GM18951 (cell line): ENCODE data around the gene SLC24A5.

ENCODE experiments used
- POLR2A ChIP-seq: IDR thresholded peaks from 4 replicates; pipeline ENCODE4 v1.6.1; 2011; ENCODE audit warnings: mild to moderate bottlenecking; ENCODE audit not compliant: insufficient read length, insufficient read depth; ENCODE audit errors: extremely low read depth
- in situ Hi-C: fragments of 300-500 bp; cut with MboI; formaldehyde crosslinking; loops from one replicate; pipeline ENCODE4 v1.12.0; 2022; ENCODE audit warnings: low sequenced_read_pairs, mixed read lengths, inconsistent platforms; ENCODE audit not compliant: unreplicated experiment

SLC24A5 gene

DNA sequence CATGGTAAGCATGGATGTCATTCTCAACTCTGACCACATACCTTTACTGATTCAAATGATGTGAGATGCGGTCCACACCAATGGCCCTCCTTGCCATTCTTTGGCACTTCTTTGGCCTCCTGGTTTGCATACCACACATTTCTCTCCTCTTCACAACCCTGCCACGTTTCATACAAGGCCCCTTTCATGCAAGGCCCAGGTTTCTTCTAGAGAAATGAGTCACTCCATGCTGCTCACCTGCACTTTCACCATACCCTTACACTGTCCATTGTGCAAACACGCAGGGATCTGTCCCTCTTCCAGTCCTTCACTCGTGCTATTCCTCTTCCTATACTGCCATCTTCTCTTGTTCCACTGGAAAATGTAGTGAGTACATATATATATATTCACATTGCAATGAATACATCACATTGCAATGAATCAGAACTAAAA, 24.4 kb upstream of the SLC24A5 start:
- no peak for TF ChIP-seq POLR2A
- in situ Hi-C loops, result no loop called here

GRCh38 chr15:48096813-48097212, 24.0 kb upstream of the SLC24A5 start:
- TF ChIP-seq POLR2A, result no peak
- in situ Hi-C loops, result no loop called here

- TF ChIP-seq POLR2A, result no peak
- in situ Hi-C loops, result no loop called here
These were observed 23.5 kb upstream of the SLC24A5 start for GRCh38 chr15:48097264-48097663.

GRCh38 chr15:48101376-48101961, 19.3 kb upstream of the SLC24A5 start:
- in situ Hi-C loops, result no loop called here
- no peak for TF ChIP-seq POLR2A

DNA sequence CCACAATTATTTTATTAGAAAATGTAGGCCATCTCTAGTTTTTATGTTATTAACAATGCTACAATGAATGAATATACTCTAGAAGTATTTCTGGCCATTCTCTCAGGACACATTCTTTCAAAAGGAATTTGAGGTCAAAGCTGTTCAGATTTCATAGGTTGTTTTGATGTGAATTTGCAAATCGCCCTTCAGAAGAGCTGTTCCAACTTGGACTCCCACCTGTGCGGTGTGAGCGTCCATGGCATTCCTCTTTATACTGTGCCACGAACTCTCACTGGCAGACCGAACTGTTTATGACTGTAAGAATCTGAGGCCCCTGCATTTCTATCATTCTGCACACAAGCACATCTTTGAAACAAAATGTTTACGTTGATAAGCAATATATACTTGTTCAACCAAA, 18.6 kb upstream of the SLC24A5 start:
- no peak for TF ChIP-seq POLR2A
- in situ Hi-C loops, result no loop called here

DNA sequence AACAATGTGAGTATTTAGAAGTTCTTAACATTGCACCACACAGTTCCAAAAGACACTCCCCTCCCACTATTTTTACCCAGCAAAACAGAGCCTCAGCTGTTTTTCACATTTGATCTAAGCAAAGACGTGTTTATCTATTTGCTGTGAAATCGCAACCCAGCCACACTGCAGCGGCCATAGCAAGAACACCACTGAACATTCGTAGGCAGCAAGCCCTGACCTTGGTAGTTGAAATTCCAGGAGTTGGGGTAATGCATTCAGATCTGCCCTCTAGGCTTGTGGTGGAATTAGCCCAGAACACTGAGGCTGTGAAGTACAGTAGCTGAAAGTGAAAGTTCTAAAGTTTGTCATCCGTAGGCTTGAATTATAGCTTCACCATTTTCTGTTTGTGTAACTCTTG, 17.1 kb upstream of the SLC24A5 start:
- no peak for TF ChIP-seq POLR2A
- in situ Hi-C loops, result no loop called here

- in situ Hi-C loops, result no loop called here
- TF ChIP-seq POLR2A, result no peak
These were observed 14.9 kb upstream of the SLC24A5 start for GRCh38 chr15:48105936-48106335.

- in situ Hi-C loops, result no loop called here
- no peak for TF ChIP-seq POLR2A
These were observed 11.6 kb upstream of the SLC24A5 start for GRCh38 chr15:48109212-48109611.

GRCh38 chr15:48109856-48110531, 10.8 kb upstream of the SLC24A5 start:
- in situ Hi-C loops, result no loop called here
- TF ChIP-seq POLR2A, result no peak

DNA sequence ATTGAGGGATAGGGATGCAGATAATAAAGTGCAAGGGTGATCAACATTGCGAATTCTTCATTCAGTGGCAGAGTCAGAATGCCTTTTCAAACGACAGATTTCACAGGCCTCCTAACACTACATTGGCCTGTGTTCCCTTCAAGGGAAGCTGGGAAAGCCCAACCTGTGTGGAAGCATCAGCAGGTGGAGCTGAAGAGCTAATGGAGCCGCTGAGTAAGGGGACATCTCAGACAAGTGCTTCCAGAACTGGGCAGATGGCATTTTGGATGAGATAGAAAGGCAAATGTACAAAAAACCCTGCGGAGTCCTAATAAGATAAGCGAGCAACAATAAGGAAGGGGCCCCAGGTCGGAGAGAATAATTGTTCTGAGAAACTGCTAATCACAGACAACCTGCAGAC, 8.5 kb upstream of the SLC24A5 start:
- no peak for TF ChIP-seq POLR2A
- in situ Hi-C loops, result no loop called here

DNA sequence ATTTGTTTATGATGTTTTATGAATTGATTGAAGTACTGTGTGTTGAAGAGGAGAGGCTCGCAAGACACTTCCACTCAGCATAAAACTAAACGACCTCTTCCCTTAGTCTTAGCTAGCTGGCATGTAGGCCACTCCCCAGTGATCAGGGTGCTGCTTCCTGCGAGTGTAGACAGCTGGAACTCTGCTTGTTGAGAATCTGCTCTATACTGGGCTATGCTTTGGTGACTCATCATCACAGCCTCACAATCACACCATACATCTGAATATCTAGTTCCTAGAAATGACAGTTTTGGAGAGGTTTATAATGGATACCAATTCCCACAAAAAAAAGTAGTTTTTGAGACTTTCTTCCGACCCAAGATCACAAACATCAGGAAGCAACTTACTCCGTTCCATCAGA, 1.5 kb upstream of the SLC24A5 start:
- in situ Hi-C loops, result no loop called here

DNA sequence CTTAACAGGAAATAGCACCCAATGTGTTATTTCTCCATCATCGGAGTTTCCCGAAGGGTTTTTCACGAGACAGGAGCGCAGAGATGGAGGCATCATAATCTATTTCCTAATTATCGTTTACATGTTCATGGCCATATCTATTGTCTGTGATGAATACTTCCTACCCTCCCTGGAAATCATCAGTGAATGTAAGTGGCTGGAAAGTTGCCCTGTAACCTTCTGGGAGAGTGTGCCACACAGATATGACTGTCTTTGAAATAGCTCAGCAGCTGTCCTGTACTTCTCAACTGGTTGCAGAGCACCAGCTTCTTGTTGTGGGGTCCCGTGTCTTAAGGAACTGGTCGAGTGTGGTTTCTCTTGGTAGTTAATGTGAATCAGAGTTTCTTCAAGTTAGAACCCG, 1.1 kb downstream of the SLC24A5 start:
- no peak for TF ChIP-seq POLR2A
- in situ Hi-C loops, result no loop called here

More for the DNA sequence above, 1.5 kb upstream of the SLC24A5 start:
- no peak for TF ChIP-seq POLR2A

DNA sequence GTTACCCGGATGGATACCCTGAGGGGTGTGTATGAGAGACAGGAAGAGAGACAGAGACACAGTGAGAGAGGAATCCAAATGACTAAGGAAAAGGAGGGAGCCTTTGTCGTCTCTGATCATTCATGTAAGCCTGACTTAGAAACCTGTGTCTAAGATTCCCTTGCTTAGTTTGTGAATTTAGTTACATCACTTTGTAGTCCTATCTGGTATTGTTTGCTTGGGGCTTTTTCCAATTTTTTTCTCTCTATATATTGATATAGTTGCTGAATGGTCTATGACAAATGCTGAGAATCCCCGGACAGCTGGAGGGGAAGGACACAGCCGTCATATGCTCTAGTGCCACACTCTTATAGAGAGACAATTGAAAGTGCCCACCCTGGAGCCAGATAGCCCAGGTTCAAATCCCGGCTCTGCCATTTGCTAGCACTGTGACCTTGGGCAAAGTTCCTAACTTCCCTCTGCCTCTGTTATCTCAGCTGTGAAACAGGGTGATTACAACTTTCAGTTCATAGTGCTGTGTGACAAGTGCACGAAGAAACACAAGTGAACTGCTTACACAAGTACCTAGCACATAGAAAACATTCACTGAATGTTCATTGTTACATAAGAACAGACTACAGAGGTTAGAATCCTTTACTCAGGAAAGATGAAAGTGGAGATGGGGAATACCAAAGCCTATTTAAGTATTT, 6.0 kb downstream of the SLC24A5 start:
- in situ Hi-C loops, result no loop called here
- no peak for TF ChIP-seq POLR2A

DNA sequence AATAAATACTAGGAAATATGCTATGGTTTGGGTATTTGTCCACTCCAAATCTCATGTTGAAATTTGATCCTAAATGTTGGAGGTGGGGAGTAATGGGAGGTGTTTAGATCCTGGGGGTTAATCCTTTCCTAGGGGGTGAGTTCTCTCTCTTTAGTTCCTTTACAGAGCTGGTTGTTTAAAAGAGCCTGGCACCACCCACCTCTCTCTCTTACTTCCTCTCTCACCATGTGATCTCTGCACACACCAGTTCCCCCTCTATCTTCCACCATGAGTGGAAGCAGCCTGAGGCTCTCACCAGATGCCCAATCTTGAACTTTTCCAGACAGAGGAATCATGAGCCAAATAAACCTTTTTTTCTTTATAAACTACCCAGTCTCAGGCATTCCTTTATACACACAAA, 10.5 kb downstream of the SLC24A5 start:
- in situ Hi-C loops, result no loop called here
- no peak for TF ChIP-seq POLR2A
